Measurements from ENCODE around the gene ACYP2.

DNA sequence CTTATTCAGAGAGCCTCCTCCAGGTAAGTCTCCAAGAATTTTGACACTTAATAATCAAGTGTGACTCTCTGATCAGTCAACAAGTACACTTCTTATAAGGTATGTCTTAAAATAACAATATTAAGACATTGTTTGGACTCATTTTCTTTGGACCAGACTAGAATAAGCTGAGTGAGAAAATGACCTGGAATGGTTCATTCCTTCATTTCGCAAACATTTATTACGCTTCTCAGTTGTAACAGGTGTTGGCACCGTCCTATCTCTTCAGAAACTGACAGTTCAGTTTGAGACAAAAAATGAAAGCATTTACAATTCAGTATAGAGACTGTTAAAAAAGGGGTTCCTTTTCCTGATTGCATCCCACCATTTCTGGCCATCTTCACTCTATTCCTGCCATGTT lies 94.0 kb downstream of the ACYP2 start:
- no peak for TF ChIP-seq EZH2phosphoT487 (IDR thresholded peaks at IDR 0.05; ENCODE audit: insufficient read depth, low read depth)
- TF ChIP-seq EZH2 (IDR thresholded peaks at IDR 0.05; ENCODE audit: insufficient read depth, poor library complexity, severe bottlenecking), result no peak

All from GM23248 (cell line).